Stimulated activated CD4-positive, alpha-beta T cell treated with anti-CD3 and anti-CD28 coated beads, Interleukin-12 subunit alpha, Interleukin-12 subunit beta, amount 100 ng/mL, for 4 hours (primary cell): ENCODE results near the gene CECR2.
A peak's percentile ranks its signal among the peaks of the same experiment; 100 is the strongest.

Experiments used
- DNase-seq: peaks from one replicate; pipeline ENCODE4 v3.0.0-alpha.2; 2020

CECR2 gene

GRCh38 chr22:17368554-17369438 lies 464 bp upstream of the CECR2 start:
- DNase-seq, result peak; percentile 1

DNA sequence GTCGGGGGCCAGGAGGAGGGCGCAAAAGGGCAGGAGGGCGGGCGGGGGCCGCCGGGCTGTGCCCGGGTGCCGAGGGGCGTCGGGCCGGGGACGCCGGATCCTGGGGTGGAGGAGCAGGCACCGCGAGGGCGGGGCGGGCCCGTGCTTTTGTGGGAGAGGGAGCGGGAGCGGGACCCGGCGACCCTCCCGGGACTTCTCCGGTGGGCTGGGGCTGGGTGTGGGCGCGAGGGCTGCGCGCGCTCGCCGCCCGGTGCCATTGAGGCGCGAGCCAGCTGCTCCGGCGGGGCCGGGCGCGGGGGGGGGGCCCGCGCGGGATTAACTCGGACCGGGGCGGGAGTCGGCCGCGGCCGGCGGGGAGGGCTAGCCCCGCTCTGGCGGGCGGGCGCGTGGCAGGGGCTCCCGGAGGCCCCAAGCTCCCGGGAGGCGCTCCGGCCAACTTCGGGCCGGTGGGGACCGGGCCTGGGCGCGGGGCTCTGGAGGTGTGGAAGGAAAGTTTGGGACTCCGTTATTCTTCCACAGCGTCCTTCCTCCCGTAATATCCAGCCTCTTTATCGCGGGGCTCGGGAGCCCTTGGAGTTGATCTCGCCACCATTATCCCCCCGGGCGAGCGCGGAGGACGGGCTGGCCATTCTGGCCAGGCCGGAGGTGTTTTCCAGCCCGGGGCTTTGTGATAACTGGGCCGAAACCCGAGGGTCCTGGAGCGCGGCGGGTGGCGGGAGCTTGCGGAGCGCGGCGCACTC lies 936 bp downstream of the CECR2 start:
- DNase-seq, result no peak

DNA sequence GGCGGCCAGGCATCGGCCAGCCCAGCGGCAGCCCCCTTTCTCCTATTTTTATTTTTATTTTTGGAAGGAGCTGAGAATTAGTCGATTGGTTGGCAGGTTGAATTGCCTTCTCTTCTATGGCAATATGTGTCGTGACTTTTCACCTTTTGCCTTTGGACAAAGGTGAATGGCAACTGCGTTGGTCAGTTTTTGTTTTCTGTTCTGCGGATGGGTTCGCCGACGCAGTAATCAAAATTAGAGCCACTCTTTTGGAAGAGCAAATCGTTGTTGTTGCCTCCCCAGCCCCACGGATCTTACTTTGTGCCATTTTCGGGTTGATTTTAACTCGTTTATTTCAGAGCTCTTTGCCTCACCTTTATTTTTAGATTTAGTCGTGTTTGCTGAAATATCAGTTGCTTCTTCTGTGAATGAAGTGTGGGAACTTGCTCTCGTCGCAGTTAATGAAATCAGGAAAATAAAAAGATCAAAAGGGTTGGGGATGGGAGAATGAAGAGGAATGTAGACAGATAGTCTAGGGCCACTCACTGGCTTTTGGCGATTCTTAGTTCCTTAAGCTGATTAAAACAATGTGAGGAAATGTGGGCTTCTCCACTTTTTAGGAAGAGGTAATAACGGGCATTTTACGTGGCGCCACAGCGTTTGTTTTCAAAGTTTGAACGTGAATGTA lies 1.6 kb downstream of the CECR2 start:
- DNase-seq, result no peak

DNA sequence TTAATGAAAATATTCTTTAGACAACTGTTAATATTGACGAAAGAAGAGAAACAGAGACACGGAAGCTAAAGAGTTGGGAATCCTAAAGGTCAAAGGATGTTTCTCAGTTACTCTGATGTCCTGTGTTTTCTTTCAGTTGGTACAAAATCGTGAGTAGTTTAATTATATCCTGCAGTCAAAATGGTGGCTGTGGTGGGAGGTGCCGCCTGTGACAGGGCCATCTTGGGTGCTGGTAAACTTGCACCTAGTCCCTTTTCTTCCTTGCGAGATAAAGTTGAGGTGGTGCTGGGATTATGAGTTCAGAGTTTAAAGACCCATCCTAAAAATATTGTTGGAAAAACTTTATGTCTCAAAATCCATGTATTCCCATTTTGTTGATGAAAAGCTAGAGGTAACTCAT lies 2.2 kb downstream of the CECR2 start:
- DNase-seq, result no peak

DNA sequence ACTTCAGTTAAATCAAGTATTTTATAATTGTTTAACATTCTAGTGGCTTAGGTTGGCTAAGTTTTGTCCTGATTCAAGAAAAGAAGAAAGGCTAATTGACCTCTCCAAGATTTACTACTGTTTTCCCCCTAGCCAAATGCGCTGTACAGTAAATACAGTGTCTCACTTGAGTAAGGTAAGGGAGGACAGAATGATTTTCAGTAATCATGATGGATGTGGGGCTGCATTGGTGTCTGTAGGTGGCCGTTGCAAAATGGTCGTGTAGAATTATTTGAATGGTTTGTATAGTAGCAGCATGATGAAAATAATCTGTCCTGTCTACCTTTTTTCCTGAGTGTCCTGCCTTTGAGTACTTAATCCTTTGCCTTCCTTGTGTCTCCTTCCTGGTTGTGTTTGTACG lies 4.6 kb downstream of the CECR2 start:
- DNase-seq, result no peak

- DNase-seq, result no peak
Observed at GRCh38 chr22:17375914-17376614, 6.8 kb downstream of the CECR2 start.

DNA sequence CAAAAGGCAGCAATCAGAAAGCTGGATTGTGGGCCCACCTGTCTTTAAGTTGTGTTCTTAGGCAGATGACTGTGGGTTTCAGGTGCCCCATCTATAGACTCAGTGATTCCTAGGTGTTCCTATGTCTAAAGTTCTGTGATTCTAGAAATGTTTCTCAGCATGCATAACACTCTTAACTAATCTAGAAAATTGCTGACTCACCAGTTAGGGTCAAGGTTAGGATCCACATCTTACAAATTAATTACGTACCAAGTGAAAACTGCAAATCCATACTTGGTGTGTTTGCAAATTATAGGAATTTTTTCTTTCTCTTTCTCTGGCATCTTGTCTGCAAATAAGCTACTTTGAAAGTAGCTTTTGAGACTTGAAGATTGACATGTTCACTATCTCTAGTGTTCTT lies 7.7 kb downstream of the CECR2 start:
- no peak for DNase-seq

- no peak for DNase-seq
Observed at GRCh38 chr22:17379944-17380343, 10.7 kb downstream of the CECR2 start.

DNA sequence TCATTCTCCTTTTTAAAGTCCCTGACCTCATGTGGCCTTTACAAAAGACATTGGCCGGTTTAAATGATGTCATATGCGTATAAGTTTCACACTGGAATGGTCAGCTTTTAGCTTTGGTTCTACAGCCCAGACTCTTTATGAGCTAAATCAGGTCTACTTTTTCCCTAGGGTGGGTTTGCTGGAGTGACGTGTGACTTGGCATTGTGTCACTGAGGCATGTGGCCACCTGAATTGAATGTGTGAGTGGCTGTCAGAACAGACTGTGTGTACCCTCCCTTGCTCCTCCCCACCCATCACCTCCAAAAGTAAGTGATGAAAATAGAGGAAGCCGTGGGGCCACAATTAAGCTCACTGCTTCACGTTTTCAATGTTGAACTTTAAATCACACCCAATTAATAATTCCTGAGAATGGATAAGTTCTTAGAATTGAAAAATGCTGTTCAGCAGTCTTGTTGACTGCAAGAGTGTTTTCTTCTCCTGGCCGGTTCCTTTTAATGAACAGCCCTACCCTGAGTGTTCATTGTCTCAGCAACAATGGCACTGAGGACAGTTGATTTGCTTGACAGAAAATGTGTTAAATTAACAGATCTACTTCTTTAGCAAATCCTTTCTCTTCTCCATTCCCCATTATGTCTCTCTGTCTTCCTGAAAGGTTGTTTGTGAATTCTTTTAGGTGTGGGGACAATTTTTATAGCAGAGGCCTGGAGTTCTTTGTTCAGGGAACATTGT lies 11.3 kb downstream of the CECR2 start:
- no peak for DNase-seq

GRCh38 chr22:17381192-17381913 lies 12.1 kb downstream of the CECR2 start:
- DNase-seq, result no peak

DNA sequence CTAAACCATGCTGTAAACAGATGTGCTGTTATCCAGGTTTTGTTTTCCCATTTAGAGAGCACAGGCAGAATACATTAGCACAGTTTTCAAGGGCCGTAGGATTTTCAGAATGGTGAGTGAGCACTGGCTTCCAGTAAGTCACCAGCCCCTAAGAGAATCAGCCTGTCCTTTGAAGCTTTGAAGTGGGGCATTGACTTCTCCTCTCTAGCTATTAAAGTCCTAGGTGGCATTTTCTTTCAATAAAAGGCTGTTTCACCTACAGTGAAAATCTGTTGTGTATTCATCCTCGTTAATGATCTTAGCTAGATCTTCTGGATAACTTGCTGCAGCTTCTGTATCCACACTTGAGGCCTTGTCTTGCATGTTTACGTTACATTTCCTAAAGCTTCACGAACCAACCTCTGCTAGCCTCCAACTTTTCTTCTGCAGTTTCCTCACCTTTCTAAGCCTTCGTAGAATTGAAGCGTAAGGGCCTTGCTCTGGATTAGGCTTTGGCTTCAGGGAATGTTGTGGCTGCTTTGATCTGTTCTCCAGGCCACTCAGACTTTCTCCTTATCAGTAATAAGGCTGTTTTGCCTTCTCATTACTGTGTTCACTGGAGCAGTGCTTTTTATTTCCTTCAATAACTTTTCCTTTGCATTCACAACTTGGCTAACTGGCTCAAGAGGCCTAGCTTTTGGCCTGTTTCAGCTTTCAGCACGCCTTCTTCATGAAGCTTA lies 15.5 kb downstream of the CECR2 start:
- no peak for DNase-seq

DNA sequence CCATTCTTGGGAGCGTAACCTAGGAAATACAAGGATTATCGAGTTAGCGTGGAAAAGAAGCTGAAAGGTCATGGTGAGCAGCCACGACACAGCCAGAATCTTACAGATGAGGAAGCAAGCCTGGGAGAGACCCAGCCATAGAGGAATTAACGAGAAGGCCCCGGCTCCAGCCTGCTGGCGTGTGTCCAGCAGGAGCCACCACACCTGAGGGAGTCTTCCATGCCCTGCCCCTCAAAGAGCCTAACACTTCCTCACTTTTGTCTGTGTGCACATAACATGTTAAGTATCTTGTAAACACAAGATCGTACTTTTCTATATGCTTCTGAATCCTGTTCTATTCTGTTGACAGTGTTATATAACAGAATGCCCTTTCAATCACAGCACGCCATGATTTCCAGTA lies 18.1 kb downstream of the CECR2 start:
- DNase-seq, result no peak

DNA sequence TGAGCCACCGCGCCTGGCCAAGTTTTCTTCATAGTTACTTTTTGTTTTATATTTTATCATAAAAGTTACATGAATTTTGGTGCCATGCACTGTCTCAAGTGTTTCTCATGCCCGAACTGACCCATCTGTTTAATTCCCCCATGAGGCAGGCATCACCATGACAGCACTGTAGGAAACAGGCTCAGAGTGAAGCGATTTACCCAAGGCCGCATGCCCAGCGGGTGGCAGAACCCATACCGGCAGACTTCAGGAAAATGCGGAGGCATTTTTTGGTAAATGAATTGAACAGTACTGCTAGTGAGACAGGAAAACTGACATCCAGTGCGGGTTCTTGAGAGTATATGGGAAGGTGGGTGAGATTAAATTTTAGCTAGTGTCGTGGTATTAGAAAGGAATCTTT lies 19.0 kb downstream of the CECR2 start:
- DNase-seq, result no peak

DNA sequence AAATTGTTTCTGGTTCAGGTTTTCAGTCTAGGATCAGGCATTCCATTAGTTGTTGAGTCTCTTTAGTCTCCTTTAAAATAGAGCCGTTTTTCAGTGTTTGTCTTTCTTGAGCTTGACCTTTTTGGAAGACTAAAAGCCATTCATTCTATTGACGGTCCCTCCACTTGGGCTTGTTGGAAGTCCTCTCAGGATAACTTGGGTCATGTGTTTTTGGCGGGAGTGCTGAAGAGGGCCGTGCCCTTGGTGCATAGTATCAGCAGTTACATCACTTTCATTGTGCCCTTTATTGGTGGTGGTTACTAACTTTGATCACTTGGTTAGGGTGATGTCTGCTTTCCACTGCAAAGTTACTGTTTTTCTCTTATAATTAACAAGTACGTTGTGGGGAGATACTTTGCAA lies 20.8 kb downstream of the CECR2 start:
- no peak for DNase-seq

GRCh38 chr22:17396516-17396915 lies 27.3 kb downstream of the CECR2 start:
- DNase-seq, result no peak

GRCh38 chr22:17397756-17398547 lies 28.7 kb downstream of the CECR2 start:
- DNase-seq, result no peak

GRCh38 chr22:17400305-17400704 lies 31.0 kb downstream of the CECR2 start:
- DNase-seq, result no peak

DNA sequence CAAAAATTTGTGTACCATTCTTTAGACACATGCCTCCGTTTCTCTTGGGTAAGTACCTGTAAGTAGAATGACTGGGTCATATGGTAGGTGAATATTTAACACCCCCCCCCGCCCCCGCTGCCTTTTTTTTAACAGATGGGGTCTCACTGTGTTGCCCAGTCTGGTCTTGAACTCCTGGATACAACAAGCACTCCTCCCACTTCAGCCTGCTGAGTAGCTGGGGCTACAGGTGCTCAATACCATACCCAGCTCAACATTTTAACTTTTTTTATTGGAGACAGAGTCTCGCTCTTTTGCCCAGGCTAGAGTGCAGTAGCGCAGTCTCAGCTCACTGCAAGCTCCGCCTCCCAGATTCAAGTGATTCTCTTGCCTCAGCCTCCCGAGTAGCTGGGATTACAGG lies 32.5 kb downstream of the CECR2 start:
- no peak for DNase-seq

GRCh38 chr22:17402293-17402692 lies 33.0 kb downstream of the CECR2 start:
- no peak for DNase-seq

DNA sequence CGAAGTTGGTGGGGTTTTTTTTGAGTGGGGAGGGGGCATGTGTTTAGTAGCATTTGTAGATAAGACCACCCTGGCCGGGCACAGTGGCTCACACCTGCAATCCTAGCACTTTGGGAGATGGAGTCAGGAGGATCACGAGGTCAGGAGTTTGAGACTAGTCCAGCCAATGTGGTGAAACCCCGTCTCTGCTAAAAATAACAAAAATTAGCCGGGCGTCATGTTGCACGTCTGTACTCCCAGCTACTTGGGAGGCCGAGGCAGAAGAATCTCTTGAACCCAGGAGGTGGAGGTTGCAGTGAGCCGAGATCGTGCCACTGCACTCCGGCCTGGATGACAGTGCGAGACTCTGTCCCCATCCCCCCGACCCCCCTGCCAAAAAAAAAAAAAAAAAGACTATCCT lies 34.6 kb downstream of the CECR2 start:
- DNase-seq, result no peak
